Mesenchymal stem cell (in vitro differentiated cells and primary cell): Measurements from ENCODE around the gene BACE2.

ENCODE experiments used
- DNase-seq: peaks from one replicate; pipeline ENCODE4 v3.0.0-alpha.2; 2013
- H2AFZ ChIP-seq: one replicate; pipeline ENCODE4 v1.6.1; 2013; ENCODE audit warnings: low read depth, mild to moderate bottlenecking, control low read depth, inconsistent platforms, low read length, moderate library complexity
- H2AK5ac ChIP-seq: 2 replicates; pipeline ENCODE4 v1.6.1; 2013; ENCODE audit warnings: low read length, moderate library complexity, mild to moderate bottlenecking, inconsistent platforms; ENCODE audit not compliant: severe bottlenecking
- H2BK120ac ChIP-seq: one replicate; pipeline ENCODE4 v1.6.1; 2013; ENCODE audit warnings: low read depth, mild to moderate bottlenecking, inconsistent platforms, low read length, moderate library complexity
- H2BK12ac ChIP-seq, 2 experiments: one replicate each; pipeline ENCODE4 v1.6.1; 2013; ENCODE audit warnings: inconsistent platforms in 2 of 2, low read length in 2 of 2, mild to moderate bottlenecking in 2 of 2, moderate library complexity in 2 of 2, control low read depth in 1 of 2
- H2BK15ac ChIP-seq: one replicate; pipeline ENCODE4 v1.6.1; 2013; ENCODE audit warnings: mild to moderate bottlenecking, low read depth, inconsistent platforms; ENCODE audit not compliant: poor library complexity, severe bottlenecking
- H2BK5ac ChIP-seq: 2 replicates; pipeline ENCODE4 v1.6.1; 2013; ENCODE audit warnings: low read depth, mild to moderate bottlenecking, low read length, control low read depth, inconsistent platforms; ENCODE audit not compliant: poor library complexity, severe bottlenecking
- H3K14ac ChIP-seq, 2 experiments: one replicate each; pipeline ENCODE4 v1.6.1; 2013; ENCODE audit warnings: inconsistent platforms in 2 of 2, low read length in 2 of 2, control low read depth in 1 of 2, mild to moderate bottlenecking in 1 of 2, moderate library complexity in 1 of 2
- H3K18ac ChIP-seq, 2 experiments: one replicate each; pipeline ENCODE4 v1.6.1; 2013; ENCODE audit warnings: inconsistent platforms in 2 of 2, low read length in 2 of 2, control low read depth in 1 of 2, low read depth in 1 of 2, mild to moderate bottlenecking in 1 of 2
- H3K23ac ChIP-seq, 2 experiments: one replicate each; pipeline ENCODE4 v1.6.1; 2013; ENCODE audit warnings: inconsistent platforms in 2 of 2, low read length in 2 of 2, mild to moderate bottlenecking in 2 of 2, moderate library complexity in 2 of 2, control low read depth in 1 of 2
- H3K27ac ChIP-seq: 2 replicates; pipeline ENCODE4 v1.5.1; 2013; ENCODE audit warnings: mild to moderate bottlenecking, moderate library complexity, low read length, control low read depth, inconsistent platforms; ENCODE audit not compliant: poor library complexity, severe bottlenecking
- H3K27me3 ChIP-seq, 2 experiments: 2 replicates each; pipeline versions ENCODE4 v1.6.1 to v1.7.0; 2013; ENCODE audit warnings: low read length in 2 of 2, mild to moderate bottlenecking in 2 of 2, moderate library complexity in 2 of 2, control low read depth in 1 of 2, inconsistent platforms in 1 of 2; ENCODE audit not compliant: control insufficient read depth in 1 of 2, insufficient read depth in 1 of 2
- H3K36me3 ChIP-seq, 2 experiments: 2 replicates each; pipeline versions ENCODE4 v1.6.1 to v1.7.0; 2013; ENCODE audit warnings: low read length in 2 of 2, control low read depth in 1 of 2, inconsistent platforms in 1 of 2, low read depth in 1 of 2, mild to moderate bottlenecking in 1 of 2; ENCODE audit not compliant: insufficient read depth in 2 of 2, control insufficient read depth in 1 of 2
- H3K4ac ChIP-seq, 2 experiments: one replicate each; pipeline ENCODE4 v1.6.1; 2013; ENCODE audit warnings: inconsistent platforms in 2 of 2, low read length in 2 of 2, mild to moderate bottlenecking in 2 of 2, moderate library complexity in 2 of 2, control low read depth in 1 of 2, low read depth in 1 of 2
- H3K4me1 ChIP-seq: 2 replicates; pipeline ENCODE4 v1.6.1; 2013; ENCODE audit warnings: low read depth, low read length, control low read depth; ENCODE audit not compliant: control insufficient read depth, insufficient read depth
- H3K4me2 ChIP-seq: 2 replicates; pipeline ENCODE4 v1.6.1; 2013; ENCODE audit warnings: low read length, mild to moderate bottlenecking, inconsistent platforms; ENCODE audit not compliant: poor library complexity, severe bottlenecking
- H3K4me3 ChIP-seq, 2 experiments: 2 replicates each; pipeline versions ENCODE4 v1.5.1 to v1.7.0; 2013; ENCODE audit warnings: low read length in 2 of 2, mild to moderate bottlenecking in 2 of 2, control low read depth in 1 of 2, low read depth in 1 of 2; ENCODE audit not compliant: insufficient read depth in 1 of 2
- H3K79me1 ChIP-seq: replicated peaks from 2 replicates; pipeline ENCODE4 v1.6.1; 2013; ENCODE audit warnings: mild to moderate bottlenecking, control low read depth, low read length, inconsistent platforms; ENCODE audit not compliant: poor library complexity, severe bottlenecking
- H3K9ac ChIP-seq: 2 replicates; pipeline ENCODE4 v1.7.0; 2013; ENCODE audit warnings: mild to moderate bottlenecking, low read length, moderate library complexity
- H3K9me3 ChIP-seq: 2 replicates; pipeline ENCODE4 v1.7.0; 2013; ENCODE audit warnings: mild to moderate bottlenecking, low read length; ENCODE audit not compliant: control insufficient read depth
- H4K8ac ChIP-seq: one replicate; pipeline ENCODE4 v1.6.1; 2013; ENCODE audit warnings: inconsistent platforms, mild to moderate bottlenecking, low read length, moderate library complexity
- H4K91ac ChIP-seq: one replicate; pipeline ENCODE4 v1.6.1; 2013; ENCODE audit warnings: mild to moderate bottlenecking, low read length, inconsistent platforms
- WGBS: methylation state at CpG from one replicate; pipeline ENCODE4 v1.1.7; 2013; ENCODE audit warnings: mixed read lengths; 5-methylcytosine and 5-hydroxymethylcytosine counted together

The BACE2 gene

GRCh38 chr21:41222247-41223068, 54.5 kb downstream of the BACE2 start:
- no peak overlapping the region for H3K9ac ChIP-seq
- no peak for DNase-seq
- H2AK5ac ChIP-seq, result no peak overlapping the region
- no peak overlapping the region for H3K18ac ChIP-seq
- H3K14ac ChIP-seq, result no peak overlapping the region
- no peak overlapping the region for H3K4me2 ChIP-seq
- H3K27me3 ChIP-seq, result no peaks in the 10 kb centered on the region
- H2BK15ac ChIP-seq, result no peak overlapping the region
- no peak overlapping the region for H3K4me3 ChIP-seq
- no peak overlapping the region for H2AFZ ChIP-seq
- no peak overlapping the region for H2BK5ac ChIP-seq
- 87% methylated on average over 19 of the region's 19 CpGs for WGBS
- H3K4ac ChIP-seq, result no peak overlapping the region
- no peak overlapping the region for H4K8ac ChIP-seq
- H3K36me3 ChIP-seq, result peaks cover 0 to 11% of the 10 kb centered on the region in 2 experiments
- no peak overlapping the region for H4K91ac ChIP-seq
- peaks cover 1% of the 10 kb centered on the region for H3K79me1 ChIP-seq
- no peak overlapping the region for H2BK120ac ChIP-seq
- H3K23ac ChIP-seq, result no peak overlapping the region
- H3K4me1 ChIP-seq, result no peaks in the 10 kb centered on the region
- no peak overlapping the region for H2BK12ac ChIP-seq
- H3K9me3 ChIP-seq, result no peaks in the 10 kb centered on the region
- H3K27ac ChIP-seq, result no peak overlapping the region

- no peak overlapping the region for H2BK5ac ChIP-seq
- no peak overlapping the region for H3K4ac ChIP-seq
- no peak overlapping the region for H2BK120ac ChIP-seq
- H3K9ac ChIP-seq, result no peak overlapping the region
- H4K91ac ChIP-seq, result no peak overlapping the region
- no peaks in the 10 kb centered on the region for H3K9me3 ChIP-seq
- H3K4me3 ChIP-seq, result no peak overlapping the region
- H2AFZ ChIP-seq, result no peak overlapping the region
- no peak overlapping the region for H3K23ac ChIP-seq
- no peak overlapping the region for H3K18ac ChIP-seq
- DNase-seq, result no peak
- peaks cover 4 to 33% of the 10 kb centered on the region in 2 experiments for H3K36me3 ChIP-seq
- no peak overlapping the region for H4K8ac ChIP-seq
- H3K27ac ChIP-seq, result no peak overlapping the region
- no peak overlapping the region for H3K4me2 ChIP-seq
- H2AK5ac ChIP-seq, result no peak overlapping the region
- H3K79me1 ChIP-seq, result no peaks in the 10 kb centered on the region
- H3K14ac ChIP-seq, result no peak overlapping the region
- no peak overlapping the region for H2BK12ac ChIP-seq
- no peaks in the 10 kb centered on the region for H3K27me3 ChIP-seq
- 77% methylated on average over 8 of the region's 8 CpGs for WGBS
- H2BK15ac ChIP-seq, result no peak overlapping the region
- no peaks in the 10 kb centered on the region for H3K4me1 ChIP-seq
Measured at GRCh38 chr21:41226853-41227252, 58.9 kb downstream of the BACE2 start.

- H2AK5ac ChIP-seq, result no peak overlapping the region
- no peaks in the 10 kb centered on the region for H3K79me1 ChIP-seq
- H3K36me3 ChIP-seq, result peaks cover 4 to 33% of the 10 kb centered on the region in 2 experiments
- no peaks in the 10 kb centered on the region for H3K27me3 ChIP-seq
- H3K18ac ChIP-seq, result no peak overlapping the region
- WGBS, result 85% methylated on average over 9 of the region's 9 CpGs
- no peak overlapping the region for H2BK15ac ChIP-seq
- no peak overlapping the region for H3K4ac ChIP-seq
- H2BK12ac ChIP-seq, result no peak overlapping the region
- no peak overlapping the region for H4K8ac ChIP-seq
- H3K27ac ChIP-seq, result no peak overlapping the region
- H3K4me3 ChIP-seq, result no peak overlapping the region
- H3K4me1 ChIP-seq, result no peaks in the 10 kb centered on the region
- H2AFZ ChIP-seq, result no peak overlapping the region
- H4K91ac ChIP-seq, result no peak overlapping the region
- H3K23ac ChIP-seq, result no peak overlapping the region
- H3K9ac ChIP-seq, result no peak overlapping the region
- no peak for DNase-seq
- no peak overlapping the region for H3K14ac ChIP-seq
- no peak overlapping the region for H2BK120ac ChIP-seq
- no peak overlapping the region for H2BK5ac ChIP-seq
- H3K9me3 ChIP-seq, result no peaks in the 10 kb centered on the region
- H3K4me2 ChIP-seq, result no peak overlapping the region
Measured at GRCh38 chr21:41227357-41228005, 59.5 kb downstream of the BACE2 start.

GRCh38 chr21:41228006-41228370, 60.0 kb downstream of the BACE2 start:
- Histone ChIP-seq H4K8ac (no peak overlapping the region), H2BK12ac (no peak overlapping the region), H3K4me3 (no peak overlapping the region), H3K79me1 (no peaks in the 10 kb centered on the region), H2AFZ (no peak overlapping the region), H3K27me3 (no peaks in the 10 kb centered on the region), H2AK5ac (no peak overlapping the region), H2BK15ac (no peak overlapping the region), H2BK5ac (no peak overlapping the region), H4K91ac (no peak overlapping the region), H3K9me3 (no peaks in the 10 kb centered on the region), H3K9ac (no peak overlapping the region), H3K14ac (no peak overlapping the region), H3K4me2 (no peak overlapping the region), H3K18ac (no peak overlapping the region), H3K4ac (no peak overlapping the region), H3K36me3 (peaks cover 4 to 33% of the 10 kb centered on the region in 2 experiments), H3K4me1 (no peaks in the 10 kb centered on the region), H2BK120ac (no peak overlapping the region), H3K27ac (no peak overlapping the region), H3K23ac (no peak overlapping the region)
- DNase-seq, result no peak
- WGBS, result 79% methylated on average over 5 of the region's 5 CpGs
